Measurements from ENCODE around the gene RB1. TPM values are rescaled to one million over a fixed set of nuclear protein-coding genes. Genes with fewer than 3 reads are reported as not detected.

RB1 gene
- total and polyA plus RNA-seq, 12 donors, result 10.4 to 78.0 (median 45.7) TPM

GRCh38 chr13:48315969-48316650, 12.6 kb downstream of the RB1 start:
- Histone ChIP-seq H3K9me3 (replicated peaks in 1 of 3) (no peaks in the 10 kb centered on the region), H3K36me3 (replicated peaks in 1 of 2) (no peaks in the 10 kb centered on the region), H3K4me3 (no peak overlapping the region), H3K4me1 (replicated peaks in 1 of 2) (no peaks in the 10 kb centered on the region), H3K27ac (no peak overlapping the region), H3K27me3 (no peaks in the 10 kb centered on the region)
- DNase-seq, result no peak
- intact Hi-C loops (cut with DNase I), result no loop called here
- TF ChIP-seq, protein P1, sequence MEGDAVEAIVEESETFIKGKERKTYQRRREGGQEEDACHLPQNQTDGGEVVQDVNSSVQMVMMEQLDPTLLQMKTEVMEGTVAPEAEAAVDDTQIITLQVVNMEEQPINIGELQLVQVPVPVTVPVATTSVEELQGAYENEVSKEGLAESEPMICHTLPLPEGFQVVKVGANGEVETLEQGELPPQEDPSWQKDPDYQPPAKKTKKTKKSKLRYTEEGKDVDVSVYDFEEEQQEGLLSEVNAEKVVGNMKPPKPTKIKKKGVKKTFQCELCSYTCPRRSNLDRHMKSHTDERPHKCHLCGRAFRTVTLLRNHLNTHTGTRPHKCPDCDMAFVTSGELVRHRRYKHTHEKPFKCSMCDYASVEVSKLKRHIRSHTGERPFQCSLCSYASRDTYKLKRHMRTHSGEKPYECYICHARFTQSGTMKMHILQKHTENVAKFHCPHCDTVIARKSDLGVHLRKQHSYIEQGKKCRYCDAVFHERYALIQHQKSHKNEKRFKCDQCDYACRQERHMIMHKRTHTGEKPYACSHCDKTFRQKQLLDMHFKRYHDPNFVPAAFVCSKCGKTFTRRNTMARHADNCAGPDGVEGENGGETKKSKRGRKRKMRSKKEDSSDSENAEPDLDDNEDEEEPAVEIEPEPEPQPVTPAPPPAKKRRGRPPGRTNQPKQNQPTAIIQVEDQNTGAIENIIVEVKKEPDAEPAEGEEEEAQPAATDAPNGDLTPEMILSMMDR (IDR thresholded peaks at IDR 0.05), result no peak
- no peak for TF ChIP-seq POLR2A (IDR thresholded peaks at IDR 0.05)
- 81 to 92% (median 84%) methylated on average over 17 of the region's 17 CpGs for WGBS, 4 donors

DNA sequence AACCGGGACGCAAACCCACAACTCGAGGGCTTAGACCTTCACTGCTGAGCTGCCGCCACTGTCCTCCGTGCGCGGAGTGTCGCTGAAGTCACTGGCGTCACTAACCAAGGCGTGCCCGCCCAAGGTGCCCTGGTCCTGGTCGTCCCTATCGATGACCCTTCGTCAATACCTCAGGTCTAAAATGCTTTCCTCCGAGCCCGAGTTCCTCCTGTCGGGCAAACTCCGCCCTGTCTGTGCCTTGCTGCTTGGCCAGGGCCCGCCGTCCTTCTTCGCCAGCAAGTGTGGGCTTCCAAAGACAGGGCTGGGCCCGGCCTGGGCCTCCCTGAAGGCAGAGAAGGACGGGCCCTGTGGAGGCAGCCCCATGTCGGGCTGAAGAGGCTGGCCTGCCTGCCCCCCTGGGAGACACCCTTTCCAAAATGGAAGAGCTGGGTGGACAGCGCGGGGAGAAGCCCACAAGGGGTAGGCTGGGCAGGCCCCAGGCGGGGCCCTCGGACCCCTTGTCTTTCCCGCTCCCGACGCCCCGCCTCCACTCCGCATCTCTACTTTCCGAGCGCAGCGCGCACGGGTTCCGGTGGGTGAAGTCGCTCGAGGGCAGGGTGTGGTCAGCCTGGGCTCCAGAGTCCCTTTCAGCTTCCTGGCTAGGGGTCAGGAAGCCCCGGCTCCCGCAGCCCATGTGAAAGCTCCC, 13.4 kb downstream of the RB1 start:
- Histone ChIP-seq H3K27ac (peak overlapping the region in 1 of 5 donors; percentile 67), H3K4me3 (no peak overlapping the region), H3K27me3 (no peaks in the 10 kb centered on the region), H3K9me3 (replicated peaks in 1 of 3) (peaks cover 0 to 5% (median 1%) of the 10 kb centered on the region in 3 donors), H3K36me3 (replicated peaks in 1 of 2) (no peaks in the 10 kb centered on the region), H3K4me1 (replicated peaks in 1 of 2) (no peaks in the 10 kb centered on the region)
- DNase-seq, result no peak
- WGBS, 4 donors, result 90 to 95% (median 93%) methylated on average over 32 to 43 of the region's 43 CpGs
- intact Hi-C loops (cut with DNase I), result no loop called here
- no peak for TF ChIP-seq POLR2A (IDR thresholded peaks at IDR 0.05)
- TF ChIP-seq, protein P1 (IDR thresholded peaks at IDR 0.05), result no peak

DNA sequence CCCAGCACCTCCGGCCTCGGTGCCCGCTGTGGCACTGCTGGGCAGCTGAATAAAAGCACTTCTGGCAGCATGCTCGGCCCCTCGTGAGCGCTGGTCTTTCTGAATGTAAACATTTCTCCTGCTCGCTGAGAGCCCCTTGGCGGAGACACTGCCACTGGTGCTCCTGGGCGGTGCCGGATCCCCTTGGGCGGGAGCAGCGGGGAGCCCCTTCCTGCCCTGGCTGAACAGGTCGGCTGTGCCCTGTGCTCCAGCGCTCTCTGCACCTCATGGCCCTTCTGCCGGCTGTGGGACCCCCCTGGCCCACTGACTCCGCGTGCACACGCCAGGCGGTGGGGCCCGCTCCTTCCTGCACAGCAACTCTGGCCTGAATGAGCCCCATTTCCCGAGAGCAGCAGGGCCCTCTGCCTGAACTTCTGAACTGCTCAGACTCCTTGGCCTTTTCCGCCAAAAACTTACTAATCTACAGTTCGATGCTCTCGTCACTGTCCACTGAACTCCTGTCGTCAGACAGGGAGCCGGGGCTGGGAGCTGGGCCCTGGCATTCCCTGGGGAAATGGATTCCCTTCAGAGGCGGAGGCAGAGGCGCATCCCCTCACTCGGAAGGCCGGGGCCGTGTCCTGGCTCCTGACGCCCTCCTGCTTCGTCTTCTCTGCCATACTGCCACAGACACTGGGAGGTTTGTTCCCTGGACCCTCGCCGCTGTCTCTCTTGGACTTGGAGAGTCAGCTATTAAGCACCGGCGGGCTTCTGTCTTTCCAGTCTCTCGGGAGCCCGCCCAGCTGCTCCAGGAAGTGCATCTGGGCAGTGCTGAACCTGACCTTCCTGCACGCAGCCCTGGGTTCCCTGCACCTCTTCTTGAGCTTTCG, 14.2 kb downstream of the RB1 start:
- H3K27me3 ChIP-seq, result no peaks in the 10 kb centered on the region
- peaks cover 0 to 12% (median 9%) of the 10 kb centered on the region in 3 donors for H3K9me3 ChIP-seq (replicated peaks in 1 of 3)
- WGBS, 4 donors, result 78 to 82% (median 79%) methylated on average over 22 to 41 of the region's 41 CpGs
- intact Hi-C loops (cut with DNase I), result no loop called here
- peak in 3 of 7 donors; percentile 15 to 38 (median 28) for DNase-seq
- TF ChIP-seq, protein P1 (IDR thresholded peaks at IDR 0.05), result no peak
- H3K4me3 ChIP-seq, result peak overlapping the region in 1 of 4 donors; percentile 28
- no peaks in the 10 kb centered on the region for H3K36me3 ChIP-seq (replicated peaks in 1 of 2)
- peak overlapping the region in 2 of 5 donors; percentile 26 to 67 for H3K27ac ChIP-seq
- H3K4me1 ChIP-seq (replicated peaks in 1 of 2), result no peaks in the 10 kb centered on the region

DNA sequence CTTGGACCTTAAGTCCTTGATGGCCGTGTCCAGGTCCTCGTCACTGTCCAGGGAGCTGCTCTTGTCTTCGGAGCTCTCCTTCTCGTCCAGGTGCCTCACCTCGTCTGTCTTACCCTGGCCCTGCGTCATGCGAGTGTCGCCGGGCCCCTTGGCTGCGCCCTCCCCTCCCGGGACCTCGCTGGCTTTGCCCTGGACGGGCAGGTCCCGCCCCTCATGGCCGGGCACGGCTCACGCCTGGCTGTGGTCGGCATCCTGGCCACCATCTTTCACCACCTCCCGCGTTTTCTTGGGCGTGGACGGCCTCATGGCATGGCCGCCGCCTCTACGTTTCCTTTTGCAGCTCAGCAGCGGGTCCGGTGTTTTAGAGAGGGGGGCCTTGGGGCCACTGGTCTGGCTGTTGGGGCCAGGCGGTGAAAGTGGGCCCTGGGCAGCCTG, 14.8 kb downstream of the RB1 start:
- no peak for DNase-seq
- Histone ChIP-seq H3K9me3 (replicated peaks in 1 of 3) (peaks cover 0 to 12% (median 9%) of the 10 kb centered on the region in 3 donors), H3K36me3 (replicated peaks in 1 of 2) (no peaks in the 10 kb centered on the region), H3K4me1 (replicated peaks in 1 of 2) (no peaks in the 10 kb centered on the region), H3K27me3 (no peaks in the 10 kb centered on the region), H3K4me3 (peak overlapping the region in 1 of 4 donors; percentile 28), H3K27ac (peak overlapping the region in 1 of 5 donors; percentile 26)
- TF ChIP-seq, protein P1 (IDR thresholded peaks at IDR 0.05), result no peak
- no peak for TF ChIP-seq POLR2A (IDR thresholded peaks at IDR 0.05)
- WGBS, 4 donors, result 65 to 73% (median 67%) methylated on average over 16 to 28 of the region's 28 CpGs
- intact Hi-C loops (cut with DNase I), result no loop called here
